NT2/D1 (cell line): Measurements from ENCODE around the gene ADGRG1.

Experiments
- SUZ12 ChIP-seq: IDR thresholded peaks from 2 replicates; pipeline ENCODE4 v1.6.1; 2011; ENCODE audit not compliant: insufficient read length, insufficient read depth; ENCODE audit errors: extremely low read depth
- YY1 ChIP-seq: IDR thresholded peaks from 2 replicates; pipeline ENCODE4 v1.6.1; 2011; ENCODE audit not compliant: insufficient read length, insufficient read depth
- ZNF274 ChIP-seq: IDR thresholded peaks from 2 replicates; pipeline ENCODE4 v1.6.1; 2011; ENCODE audit warnings: mild to moderate bottlenecking, low read depth, low read length

GRCh38 chr16:57704011-57704904 lies 75.8 kb downstream of the ADGRG1 start:
- TF ChIP-seq YY1: no peak
- TF ChIP-seq ZNF274: no peak
- no peak for TF ChIP-seq SUZ12
